LoVo (cell line): Measurements from ENCODE around the gene BMPR1B.
"Not testable (repeated sequence)": the region's sequence is repeated elsewhere in the genome, so short reads cannot be mapped to it uniquely, and the experiment has no call there.

ENCODE experiments used
- DNase-seq: peaks from one replicate; pipeline ENCODE4 v3.0.0-alpha.2; 2016; ENCODE audit warnings: low spot score

Gene BMPR1B

DNA sequence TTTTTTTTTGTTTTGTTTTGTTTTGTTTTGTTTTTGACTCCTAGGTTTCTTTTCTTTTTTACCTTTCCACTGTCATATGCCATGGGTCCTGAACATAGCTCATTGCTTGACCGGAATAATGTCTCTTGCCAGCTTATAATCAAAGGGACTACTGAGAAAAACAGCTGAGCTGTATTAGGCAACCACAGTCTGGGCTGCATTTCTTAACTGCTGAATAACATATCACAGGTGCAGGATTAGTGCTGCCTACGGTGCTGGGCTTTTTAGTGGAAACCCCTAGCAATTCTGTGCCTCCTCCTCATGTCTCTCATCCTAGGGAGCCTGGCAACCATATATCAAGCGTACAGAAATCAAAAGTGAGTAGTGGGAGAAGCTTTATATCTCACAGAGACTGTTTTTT, 333.5 kb downstream of the BMPR1B start:
- DNase-seq: no peak

DNA sequence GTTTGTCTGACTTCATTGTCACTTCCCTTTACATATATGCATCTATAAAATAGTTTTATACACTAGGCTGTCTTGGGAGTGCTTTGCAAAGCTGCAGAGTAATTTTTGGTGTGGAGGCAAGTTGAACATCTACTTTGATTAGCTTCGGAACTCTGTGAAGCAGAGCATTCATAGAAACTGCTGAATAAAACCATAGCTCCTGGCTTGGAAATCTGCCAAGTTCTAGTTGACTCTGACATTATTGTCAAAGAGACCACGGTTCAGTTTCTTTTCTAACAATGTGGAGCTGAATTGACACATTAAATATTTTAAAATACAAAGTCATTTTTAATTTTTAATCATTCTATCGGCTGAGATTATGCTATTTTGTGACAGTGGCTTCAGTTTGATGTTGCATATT, 335.0 kb downstream of the BMPR1B start:
- DNase-seq: peak; percentile 65

DNA sequence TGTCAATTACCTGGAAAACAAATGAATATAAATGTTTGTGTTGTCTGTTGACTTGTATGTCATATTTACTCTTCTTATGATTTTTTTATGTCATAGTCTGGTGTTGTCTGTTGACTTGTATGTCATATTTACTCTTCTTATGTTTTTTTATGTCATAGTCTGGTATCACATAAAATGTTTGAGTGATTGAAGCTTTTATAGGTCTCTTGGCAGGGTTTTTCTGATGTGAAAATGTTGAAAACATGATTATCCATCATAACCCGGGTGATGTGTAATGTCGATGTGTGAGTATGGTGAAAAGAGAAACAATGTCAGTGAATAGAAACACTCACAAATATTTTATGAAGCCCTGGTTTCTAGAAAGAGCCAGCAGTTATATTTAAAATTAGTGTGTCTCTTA, 335.7 kb downstream of the BMPR1B start:
- DNase-seq: no peak

DNA sequence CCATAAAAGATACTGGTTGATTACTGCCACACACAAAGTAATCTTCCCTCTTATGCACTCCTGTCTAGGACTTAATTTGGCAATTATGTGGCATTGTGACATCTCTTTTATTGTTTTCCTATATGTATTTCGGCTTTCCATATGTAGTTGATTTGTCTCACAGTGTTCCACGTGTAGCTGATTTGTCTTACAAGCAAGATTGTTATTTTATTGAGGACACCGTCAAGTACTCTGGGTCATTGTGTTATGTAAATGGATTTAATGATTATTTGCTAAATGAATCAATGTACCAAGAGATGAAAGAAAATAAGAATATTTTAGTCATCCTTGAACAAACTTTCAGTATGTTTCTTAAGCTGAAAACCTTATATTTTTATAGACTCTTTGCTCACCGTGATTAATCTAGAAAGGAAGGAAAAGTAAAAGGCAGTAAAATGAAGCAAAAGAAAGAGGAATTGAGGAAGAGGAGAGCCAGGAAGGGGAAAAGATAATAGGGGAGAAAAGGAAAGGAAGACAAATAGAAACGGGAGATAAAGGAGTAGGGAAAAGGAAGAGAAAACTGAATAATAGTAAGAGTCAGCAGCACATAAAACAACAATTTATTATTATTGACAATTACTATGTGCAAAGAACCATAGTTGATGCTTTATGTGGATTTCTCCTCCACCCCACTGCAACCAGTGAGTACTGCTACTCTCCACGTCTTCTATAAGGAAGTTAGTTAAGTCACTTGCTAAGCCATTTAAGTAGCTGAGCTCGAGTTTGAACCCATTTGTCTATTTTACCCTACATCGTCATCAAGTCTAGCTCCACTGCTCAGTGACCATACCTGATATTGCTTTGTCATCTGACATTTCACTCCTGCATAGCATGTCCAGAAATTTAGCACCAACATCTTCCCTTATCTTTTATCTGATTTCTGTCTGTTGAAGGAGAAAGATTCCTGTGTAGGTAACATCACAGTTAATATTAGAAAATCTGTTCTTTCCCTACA, 336.5 kb downstream of the BMPR1B start:
- DNase-seq: no peak

DNA sequence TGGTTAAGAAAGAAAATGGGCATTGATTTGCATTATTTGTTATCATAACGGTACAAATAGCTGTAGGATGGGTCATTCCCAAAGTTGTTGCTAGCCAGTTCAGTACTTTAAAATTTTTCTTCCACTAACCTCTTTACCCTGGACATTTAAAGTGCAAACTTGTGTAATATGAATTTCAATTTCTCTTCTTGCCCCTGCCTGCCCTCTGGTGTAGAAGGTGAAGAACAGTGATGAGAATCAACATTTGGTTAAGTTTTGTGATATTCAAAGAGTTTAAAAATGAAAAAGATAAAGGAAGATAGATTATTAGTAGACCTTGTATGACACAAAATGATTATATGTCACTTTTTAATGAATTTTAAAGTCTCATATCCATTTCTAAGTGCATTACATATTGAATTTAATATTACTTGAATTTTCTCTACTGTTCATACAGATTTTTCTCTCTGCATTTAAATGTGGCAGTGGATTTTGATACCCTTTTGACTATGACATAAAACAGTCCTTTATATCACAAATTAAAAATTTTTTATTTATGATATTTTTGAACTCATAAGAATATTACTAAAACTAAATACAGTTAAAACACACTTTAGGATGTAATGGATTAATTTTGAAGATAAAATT, 337.7 kb downstream of the BMPR1B start:
- DNase-seq: peak; percentile 56

DNA sequence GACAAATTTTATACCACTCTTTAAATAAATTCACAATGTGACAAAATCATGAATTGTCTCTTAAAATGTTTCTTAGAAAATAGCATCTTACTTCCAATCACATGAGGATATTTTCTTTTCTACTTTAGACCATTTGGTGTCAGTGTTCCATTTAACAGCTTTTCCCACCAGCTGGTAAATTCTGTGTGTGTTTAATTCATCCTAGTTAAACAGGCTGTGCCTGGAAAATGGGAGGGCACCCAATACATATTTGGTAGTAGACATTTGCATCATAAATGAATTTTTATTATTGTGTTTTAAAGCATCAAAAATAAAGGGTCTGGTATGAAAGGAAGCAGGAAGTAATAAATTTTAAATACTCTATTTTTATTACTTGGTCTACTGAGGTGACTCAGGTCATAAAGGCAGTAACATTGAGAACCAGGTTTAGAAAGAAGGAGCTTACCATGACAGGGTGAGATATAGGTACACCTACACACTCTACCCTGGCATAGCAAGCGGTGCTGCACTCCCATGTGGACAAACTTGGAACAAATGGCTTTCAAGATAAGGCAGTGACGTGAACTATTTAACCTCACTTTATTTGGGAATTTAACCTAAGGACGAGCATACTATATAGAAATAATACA, 344.5 kb downstream of the BMPR1B start:
- peak; percentile 78 for DNase-seq

DNA sequence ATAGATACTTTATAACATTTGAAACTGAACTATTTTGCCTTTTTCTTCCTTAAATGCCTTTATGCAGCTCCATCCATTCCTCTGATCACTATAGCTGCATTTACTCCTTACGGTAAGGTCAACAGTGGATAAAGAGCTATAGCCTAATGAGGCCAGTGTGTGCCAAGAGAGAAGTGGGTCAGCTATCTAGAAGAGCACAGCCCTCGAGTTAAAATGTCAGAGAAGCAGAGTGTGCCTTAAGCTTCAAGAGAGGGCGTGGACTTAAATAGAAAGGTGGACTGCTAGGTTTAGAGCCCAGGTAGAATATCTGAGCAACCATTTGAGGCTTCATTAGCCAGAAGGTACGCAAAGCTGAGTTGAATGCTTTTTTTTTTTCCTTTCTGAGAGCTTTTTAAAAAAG, 347.4 kb downstream of the BMPR1B start:
- DNase-seq: no peak

DNA sequence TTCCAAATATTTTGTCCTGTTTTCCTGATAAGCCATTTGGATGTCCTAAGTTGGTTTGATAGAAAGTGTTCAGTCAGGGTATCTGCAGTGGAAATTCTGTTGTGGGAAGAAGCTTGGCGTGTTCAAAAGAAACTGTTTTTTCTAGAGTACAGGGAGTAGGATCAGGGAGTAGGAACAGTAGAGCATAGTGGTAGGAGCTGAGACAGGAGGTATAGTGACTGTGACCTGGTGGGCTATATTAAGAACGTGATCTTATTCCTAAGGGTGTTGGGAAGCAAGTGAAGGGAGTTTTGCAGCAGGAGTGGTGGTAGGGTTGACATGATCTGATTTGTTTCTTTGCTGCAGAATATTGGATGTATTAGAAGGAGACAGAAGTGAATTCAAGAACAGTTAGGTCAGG, 348.2 kb downstream of the BMPR1B start:
- no peak for DNase-seq

DNA sequence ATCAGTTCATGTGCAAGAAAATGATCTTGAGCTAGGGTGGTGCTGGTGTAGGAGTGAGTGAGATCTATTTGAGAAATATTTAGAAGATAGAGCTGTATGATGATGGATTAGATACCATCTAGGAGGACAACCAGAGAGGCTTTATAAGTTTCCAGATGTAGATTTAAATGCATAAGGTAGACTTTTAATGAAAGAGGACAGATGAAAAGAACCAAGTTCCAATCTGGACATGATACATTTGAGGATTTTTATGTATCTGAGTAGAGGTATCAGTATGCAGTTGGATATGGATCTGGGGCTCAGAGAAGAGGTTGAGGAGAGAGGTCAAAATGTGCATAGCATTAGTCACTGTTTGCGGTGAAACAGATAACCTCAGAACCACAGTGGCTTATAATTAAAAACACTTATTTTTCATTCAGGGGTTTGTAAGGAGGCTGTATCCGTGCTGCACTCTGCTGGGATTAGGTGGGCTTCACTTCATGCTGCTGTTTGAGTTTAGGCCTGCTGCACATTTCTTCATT, 348.7 kb downstream of the BMPR1B start:
- DNase-seq: no peak

DNA sequence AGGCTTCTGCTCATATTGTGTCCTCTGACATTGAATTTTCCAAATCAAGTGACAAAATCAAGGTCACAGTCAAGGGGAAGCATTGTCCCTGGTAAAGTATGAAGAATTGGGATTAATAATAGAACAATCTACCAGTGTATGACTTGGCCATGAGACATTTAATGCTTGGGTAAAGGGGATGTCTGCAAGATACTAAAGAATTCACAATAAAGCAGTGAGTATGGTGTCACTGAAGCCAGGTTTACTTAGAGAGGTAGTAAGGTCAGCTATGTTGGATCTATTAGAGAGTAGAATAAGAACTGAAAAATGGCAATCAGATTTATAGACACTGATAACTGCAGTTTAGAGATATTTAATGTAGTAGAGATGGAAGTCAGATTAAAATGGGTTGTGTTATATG, 349.2 kb downstream of the BMPR1B start:
- DNase-seq: no peak

DNA sequence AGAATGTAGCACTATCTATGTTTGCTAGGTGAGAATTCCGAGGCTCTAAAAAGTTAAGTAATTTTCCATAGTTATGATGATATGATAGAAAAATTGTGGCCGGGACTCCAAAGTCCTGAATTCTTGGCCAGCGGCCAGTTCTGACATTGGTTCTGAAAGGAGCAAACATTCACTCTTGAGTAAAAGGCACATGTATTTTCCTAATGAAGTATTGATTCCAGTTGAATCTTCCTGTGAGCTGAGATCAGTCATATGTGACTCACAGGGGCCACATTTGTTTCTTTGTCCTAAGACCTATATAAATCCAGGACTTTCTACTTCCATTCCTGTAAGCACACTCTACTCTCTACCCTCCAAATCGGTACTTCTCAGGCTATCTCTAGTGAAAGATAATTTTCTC, 349.9 kb downstream of the BMPR1B start:
- no peak for DNase-seq

DNA sequence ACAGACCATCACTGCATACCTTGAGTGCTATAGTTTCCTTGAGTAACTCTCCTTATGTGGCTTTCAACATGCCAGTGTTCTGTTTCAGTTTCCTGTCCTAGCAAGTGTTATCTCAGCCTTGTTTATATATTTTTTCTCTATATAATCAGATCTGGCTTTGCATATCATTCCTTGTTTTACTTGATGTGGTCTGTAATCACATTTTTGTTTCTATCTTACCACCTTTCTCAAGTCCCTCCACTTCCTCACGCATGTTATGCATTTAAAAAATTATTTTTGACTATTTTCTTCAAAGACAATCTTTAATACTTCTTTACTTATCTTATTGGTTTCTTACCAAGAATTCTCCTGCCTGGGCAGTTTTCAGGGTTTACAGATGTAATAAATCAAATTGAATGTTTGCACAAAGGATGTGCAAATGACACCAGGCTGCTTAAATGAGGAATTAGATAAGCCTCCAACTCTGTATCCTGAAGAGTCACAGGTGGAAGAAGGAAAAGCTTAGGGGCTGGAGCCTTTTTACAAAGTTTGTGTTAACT, 351.2 kb downstream of the BMPR1B start:
- DNase-seq: peak; percentile 20

DNA sequence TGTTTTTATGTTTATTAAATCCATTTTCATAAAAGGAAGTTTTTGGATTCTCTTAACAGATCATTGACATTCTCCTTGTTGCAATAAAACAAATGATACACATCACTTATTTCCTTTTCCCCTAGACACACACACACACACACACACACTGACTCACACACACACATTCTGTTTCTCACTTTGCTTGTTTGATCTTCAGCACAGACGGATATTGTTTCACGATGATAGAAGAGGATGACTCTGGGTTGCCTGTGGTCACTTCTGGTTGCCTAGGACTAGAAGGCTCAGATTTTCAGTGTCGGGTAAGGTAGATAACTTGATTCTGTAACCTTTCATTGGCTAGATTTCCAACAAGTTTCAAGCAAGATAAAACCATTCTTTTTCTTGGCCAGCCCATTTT, 356.8 kb downstream of the BMPR1B start:
- no peak for DNase-seq

DNA sequence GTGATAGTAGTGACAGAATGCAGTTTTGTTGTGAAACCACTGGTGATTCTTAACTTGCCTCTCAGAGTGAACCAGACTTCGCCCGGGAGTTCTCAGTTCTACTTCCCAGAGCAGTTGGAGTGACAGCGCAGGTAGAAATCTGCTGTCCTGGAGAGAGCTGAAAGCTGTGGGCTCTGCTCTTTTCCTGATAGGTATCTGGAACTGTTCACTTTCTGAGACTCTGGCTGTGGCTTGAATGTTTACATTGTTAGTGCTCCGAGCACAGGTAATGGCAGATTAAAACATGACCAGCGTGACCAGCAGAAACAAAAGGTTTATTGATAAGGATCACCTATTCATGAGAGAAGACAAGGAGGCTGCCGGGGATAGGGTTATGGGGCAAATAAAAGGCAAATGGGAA, 360.7 kb downstream of the BMPR1B start:
- no peak for DNase-seq

DNA sequence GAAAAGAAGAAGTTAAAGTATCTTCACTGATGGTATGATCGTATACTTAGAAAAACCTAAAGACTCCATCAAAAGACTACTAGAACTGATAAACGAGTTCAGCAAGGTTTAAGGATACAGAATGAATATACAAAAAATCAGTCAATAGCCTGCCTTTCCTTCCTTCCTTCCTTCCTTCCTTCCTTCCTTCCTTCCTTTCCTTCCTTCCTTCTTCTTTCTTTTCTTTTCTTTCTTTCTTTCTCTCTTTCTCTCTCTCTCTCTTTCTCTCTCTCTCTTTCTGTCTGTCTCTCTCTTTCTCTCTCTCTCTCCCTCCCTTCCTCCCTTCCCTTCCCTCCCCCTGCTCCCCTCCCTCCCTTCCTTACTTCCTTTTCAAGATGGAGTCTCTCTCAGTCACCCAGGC, 362.7 kb downstream of the BMPR1B start:
- no peak for DNase-seq

DNA sequence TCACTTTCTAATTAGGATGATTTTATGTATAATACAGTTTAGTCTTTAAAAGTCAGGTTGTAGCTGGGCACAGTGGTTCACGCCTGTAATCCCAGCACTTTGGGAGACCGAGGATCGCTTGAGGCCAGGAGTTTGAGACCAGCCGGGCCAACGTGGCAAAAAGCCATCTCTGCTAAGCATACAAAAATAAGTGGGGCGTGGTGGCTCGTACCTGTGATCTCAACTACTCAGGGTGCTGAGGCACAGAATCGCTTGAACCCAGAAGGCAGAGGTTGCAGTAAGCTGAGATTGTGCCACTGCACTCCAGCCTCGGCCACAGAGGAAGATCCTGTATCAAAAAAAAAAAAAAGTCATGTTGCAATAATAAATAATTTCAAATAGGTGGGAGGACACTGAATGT, 364.2 kb downstream of the BMPR1B start:
- DNase-seq: no peak

DNA sequence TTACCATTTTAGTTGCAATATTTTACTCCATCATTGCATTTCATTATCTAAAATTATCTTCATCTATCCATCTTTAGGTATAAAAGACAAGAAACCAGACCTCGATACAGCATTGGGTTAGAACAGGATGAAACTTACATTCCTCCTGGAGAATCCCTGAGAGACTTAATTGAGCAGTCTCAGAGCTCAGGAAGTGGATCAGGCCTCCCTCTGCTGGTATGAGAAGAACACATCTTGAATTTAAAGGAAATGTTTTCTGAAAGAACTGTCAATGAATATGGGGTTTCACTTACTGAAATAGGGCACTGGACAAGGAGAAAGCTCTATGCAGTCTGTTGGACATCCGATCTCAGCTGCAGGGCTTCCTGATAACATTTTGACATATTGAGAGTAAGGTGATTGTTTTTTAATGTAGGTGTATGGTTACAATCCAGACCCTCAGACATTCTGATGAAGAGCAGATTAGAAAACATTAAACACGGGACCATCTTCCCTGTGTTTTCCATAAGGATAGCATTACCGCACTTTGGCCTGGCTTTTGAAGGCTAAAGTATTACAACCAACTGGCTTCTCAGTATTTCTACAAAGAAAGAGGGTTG, 367.2 kb downstream of the BMPR1B start:
- DNase-seq: peak; percentile 54

DNA sequence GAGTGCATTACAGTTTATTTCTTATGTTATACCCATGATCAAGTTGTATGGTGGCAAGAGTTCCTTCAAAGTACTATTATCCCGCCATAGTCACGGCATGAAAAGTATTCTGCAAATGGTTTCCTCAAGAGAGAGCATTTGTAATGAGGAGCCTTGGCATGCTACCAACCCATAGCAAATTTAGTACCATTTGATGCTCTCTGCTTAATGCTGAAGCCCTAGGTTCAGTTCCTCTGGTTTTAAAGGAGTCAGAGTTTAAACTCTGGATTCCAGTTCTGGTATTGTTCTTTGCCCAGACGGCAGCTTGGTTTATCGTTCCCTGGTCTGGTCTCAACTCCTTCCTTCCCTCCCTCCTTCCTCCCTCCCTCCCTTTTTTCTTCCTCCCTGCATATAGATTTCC, 371.3 kb downstream of the BMPR1B start:
- no peak for DNase-seq

DNA sequence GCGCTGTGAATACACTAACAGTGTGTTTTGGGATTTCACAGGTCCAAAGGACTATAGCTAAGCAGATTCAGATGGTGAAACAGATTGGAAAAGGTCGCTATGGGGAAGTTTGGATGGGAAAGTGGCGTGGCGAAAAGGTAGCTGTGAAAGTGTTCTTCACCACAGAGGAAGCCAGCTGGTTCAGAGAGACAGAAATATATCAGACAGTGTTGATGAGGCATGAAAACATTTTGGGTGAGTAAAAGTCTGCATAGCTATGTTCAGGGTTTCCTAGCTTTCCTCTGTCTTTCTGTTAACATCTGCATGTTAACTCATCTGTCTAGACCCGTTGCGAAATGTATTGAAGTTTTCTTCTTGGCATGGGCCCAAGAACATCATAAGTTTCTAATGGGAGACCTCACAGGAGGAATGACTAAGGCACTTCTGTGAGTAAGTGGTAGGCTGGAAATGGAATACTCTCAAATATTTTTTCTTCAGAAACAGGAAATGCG, 372.1 kb downstream of the BMPR1B start:
- DNase-seq: peak; percentile 80

DNA sequence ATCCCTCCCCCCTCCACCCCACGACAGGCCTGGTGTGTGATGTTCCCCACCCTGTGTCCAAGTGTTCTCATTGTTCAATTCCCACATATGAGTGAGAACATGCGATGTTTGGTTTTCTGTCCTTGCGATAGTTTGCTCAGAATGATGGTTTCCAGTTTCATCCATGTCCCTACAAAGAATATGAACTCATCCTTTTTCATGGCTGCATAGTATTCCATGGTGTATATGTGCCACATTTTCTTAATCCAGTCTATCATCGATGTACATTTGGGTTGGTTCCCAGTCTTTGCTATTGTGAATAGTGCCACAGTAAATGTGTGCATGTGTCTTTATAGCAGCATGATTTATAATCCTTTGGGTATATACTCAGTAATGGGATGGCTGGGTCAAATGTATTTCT, 376.3 kb downstream of the BMPR1B start:
- DNase-seq: not testable (repeated sequence)

DNA sequence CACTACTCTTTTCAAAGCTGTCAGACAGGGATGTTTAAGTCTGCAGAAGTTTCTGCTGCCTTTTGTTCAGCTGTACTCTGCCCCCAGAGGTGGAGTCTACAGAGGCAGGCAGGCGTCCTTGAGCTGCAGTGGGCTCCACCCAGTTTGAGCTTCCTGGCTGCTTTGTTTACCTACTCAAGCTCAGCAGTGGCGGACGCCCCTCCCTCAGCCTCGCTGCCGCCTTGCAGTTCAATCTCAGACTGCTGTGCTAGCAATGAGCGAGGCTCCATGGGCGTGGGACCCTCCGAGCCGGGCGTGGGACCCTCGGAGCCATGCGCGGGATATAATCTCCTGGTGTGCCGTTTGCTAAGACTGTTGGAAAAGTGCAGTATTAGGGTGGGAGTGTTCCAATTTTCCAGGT, 381.7 kb downstream of the BMPR1B start:
- DNase-seq: peak; percentile 5

DNA sequence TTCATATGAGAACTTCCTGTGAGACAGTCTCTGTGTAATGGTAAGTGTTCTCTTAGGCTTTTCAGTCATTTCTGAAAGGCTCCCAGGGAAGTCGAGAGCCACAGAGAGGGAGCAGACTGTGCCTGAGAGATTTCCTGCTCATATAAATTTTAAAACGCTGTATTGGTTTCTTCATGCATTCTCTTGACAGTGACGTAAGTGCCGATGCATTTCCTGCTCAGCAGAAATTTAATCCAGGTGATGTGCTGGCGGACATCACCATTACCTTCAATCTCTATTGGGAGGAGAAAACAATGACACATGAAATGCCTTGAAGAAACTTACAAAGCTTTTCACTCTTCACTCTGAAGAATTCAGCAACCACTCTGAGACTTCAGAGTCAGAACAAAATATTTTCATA, 383.6 kb downstream of the BMPR1B start:
- DNase-seq: no peak
